DMS 273 treated with DMSO at 0.1 percent for 48 hours (cell line): Measurements from ENCODE around the gene FBXO42.
"Not testable (repeated sequence)": the region's sequence is repeated elsewhere in the genome, so short reads cannot be mapped to it uniquely, and the experiment has no call there.

Experiments used
- DNase-seq: peaks from one replicate; lab custom pipeline; 2025; lab: John Stamatoyannopoulos, UW

The FBXO42 gene

GRCh38 chr1:16372535-16373285 is 20.4 kb upstream of the FBXO42 start:
- DNase-seq = no peak

GRCh38 chr1:16371725-16372124 is 19.4 kb upstream of the FBXO42 start:
- no peak for DNase-seq

GRCh38 chr1:16369821-16370220 is 17.5 kb upstream of the FBXO42 start:
- no peak for DNase-seq

- DNase-seq = no peak
These were observed 15.9 kb upstream of the FBXO42 start for GRCh38 chr1:16367968-16368890.

DNA sequence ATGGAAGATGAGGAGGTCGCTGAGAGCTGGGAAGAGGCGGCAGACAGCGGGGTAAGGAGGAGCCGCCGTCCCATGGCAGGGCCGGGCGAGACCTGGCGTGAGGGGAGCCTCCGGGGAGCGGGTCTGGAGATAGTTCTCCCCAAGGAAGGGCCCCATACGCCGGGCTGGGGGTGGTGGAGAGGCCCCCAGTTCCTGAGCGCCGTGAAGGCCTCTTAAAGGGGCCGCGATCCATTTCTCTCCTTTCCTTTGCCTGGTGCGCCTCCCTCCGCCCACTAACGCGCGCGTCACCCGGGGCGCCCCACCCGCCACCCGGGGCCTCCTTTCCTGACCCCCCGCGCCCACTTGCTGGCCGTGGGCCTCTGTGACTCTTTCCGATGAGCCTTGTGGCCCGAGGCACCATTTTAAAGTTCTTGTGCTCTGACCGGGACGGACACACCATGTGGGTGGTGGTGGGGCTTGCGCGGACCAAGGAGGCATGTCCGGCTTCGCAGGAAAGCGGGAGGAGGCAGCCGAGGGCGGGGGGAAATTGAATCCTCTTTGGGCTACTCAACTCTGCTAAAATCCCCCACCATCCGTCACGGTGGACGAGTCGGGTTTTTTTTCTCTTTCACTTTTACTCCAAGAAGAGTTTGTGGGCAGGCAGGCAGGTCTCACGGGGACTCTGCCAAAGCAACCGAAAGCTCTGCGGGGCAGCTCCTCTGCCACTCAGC is 15.1 kb upstream of the FBXO42 start:
- peak; percentile 74 for DNase-seq

DNA sequence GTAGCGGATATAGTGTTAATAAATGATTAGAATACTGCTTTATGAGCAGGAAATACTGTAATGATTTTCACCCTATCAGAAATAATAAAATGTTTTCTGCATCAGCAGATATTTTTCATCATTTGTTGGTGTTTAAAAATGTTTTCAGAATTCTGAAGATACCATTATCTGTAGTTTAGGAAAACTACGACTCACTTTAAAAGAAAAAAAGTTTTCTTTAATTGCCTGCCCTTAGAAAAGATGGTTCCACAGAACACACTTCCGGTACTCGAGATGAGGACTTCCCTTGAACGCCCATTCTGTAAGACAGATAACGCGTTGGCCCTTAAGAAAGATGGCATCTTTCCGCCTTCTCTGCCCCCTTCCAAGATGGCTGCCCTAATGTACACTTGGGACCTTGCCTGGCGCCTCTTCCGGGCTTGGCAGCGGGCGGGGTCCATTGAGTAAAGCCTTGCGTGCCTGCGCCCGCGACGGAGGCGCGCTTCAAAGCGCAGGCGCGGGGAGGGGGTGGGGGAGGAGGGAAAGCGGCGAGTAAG is 14.5 kb upstream of the FBXO42 start, which contains the start of gene SZRD1:
TSS of gene SZRD1 (plus strand) at position 521 of the 536 bp plus-strand sequence. CDS start 16 bp downstream, outside the sequence.
- peak; percentile 98 for DNase-seq

DNA sequence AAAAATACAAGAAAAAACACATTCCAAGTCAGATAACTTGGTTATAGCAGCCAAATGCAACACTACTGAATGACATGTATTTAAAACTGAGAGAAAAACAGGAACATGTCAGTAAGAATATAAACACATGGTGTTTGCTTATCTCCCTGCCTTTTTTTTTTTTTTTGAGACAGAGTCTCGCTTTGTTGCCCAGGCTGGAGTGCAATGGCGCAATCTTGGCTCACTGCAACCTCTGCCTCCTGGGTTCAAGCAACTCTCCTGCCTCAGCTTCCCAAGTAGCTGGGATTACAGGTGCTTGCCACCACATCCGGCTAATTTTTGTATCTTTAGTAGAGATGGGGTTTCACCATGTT is 12.8 kb upstream of the FBXO42 start:
- not testable (repeated sequence) for DNase-seq

DNA sequence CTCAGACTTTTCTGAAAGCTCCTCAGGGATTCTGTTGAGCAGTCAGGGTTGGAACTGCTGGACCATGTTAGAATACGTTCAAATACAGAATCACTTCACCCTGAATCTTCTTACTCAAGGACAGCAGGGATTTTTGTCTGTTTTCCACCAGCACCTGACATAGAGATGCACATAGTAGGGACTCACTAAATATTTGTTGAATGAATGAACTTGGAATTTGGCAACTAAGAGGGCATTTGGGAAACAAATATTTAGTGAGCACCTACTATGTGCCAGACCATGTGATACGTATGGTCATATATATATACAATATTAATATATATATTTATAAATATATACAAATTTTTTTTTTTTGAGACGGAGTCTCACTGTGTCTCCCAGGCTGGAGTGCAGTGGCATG is 4.6 kb upstream of the FBXO42 start:
- DNase-seq = no peak

- no peak for DNase-seq
These were observed 2.3 kb upstream of the FBXO42 start for GRCh38 chr1:16354619-16355018.

GRCh38 chr1:16352842-16353535 is 709 bp upstream of the FBXO42 start:
- DNase-seq = no peak

- no peak for DNase-seq
These were observed 755 bp downstream of the FBXO42 start for GRCh38 chr1:16351456-16351993.

- DNase-seq = no peak
These were observed 2.4 kb downstream of the FBXO42 start for GRCh38 chr1:16349847-16350406.

DNA sequence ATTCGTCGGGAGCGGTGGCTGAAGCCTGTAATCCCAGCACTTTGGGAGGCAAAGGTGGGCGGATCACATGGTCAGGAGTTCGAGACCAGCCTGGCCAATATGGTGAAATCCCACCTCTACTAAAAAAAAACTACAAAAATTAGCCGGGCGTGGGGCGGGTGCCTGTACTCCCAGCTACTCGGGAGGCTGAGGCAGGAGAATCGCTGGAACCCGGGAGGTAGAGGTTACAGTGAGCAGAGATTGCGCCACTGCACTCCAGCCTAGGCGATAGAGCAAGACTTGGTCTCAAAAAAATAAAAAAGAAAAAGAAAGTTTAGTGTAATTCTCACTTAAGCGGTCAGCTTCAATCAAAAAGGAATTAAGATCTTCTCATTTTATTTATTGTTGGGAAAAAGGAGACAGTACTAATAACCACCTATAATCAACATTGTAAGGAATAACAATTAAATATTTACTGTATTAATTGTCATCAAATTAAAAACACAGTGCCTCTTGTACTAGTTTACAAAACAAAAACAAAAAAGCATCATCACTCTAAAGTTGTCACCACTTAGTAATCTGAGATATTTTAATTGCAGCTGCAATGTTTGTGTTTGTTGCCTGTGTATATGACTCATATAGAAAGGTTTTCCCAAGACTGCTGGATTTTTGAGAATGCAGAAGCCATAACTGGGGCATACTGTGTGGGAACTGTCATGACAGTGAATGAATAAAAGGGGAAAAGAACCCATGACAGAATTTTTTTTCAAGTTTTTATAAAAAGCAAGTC is 3.7 kb downstream of the FBXO42 start:
- no peak for DNase-seq

GRCh38 chr1:16343276-16343675 is 9.0 kb downstream of the FBXO42 start:
- DNase-seq = not testable (repeated sequence)

- no peak for DNase-seq
These were observed 9.8 kb downstream of the FBXO42 start for GRCh38 chr1:16342331-16343062.

- no peak for DNase-seq
These were observed 11.6 kb downstream of the FBXO42 start for GRCh38 chr1:16340673-16341072.

GRCh38 chr1:16338961-16339360 is 13.3 kb downstream of the FBXO42 start:
- no peak for DNase-seq

DNA sequence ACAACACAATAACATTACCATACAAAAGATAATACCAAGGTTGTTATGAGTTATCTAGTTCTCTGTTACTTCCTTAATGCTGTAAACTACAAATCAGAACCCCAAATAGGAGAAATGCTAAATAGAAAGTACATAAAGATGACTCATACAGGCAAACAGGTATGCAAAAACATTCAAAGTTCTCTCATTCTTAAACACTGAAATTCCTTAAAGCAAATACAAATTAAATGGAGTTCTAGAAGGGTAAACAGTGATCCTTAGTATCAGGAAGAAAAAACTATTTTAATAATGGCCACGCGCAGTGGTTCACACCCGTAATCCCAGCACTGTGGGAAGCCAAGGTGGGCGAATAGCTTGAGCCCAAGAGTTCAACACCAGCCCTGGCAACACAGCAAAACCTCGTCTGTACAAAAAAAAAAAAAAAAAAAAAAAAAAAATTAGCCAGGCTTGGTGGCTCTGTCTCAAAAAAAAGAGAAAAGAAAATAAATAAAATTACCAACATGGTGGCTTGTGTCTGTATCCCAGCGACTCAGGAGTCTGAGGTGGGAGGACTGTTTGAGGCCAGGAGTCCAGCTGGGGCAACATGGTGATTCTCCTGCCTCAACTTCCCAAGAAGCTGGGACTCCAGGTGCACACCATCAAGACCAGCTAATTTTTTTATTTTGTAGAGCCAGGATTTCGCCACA is 17.5 kb downstream of the FBXO42 start:
- DNase-seq = no peak
